CD1c-positive myeloid dendritic cell (primary cell): ENCODE data around the gene NLGN1.

Experiments
- DNase-seq: peaks from one replicate; pipeline ENCODE4 v3.0.0-alpha.2; 2016; ENCODE audit errors: extremely low spot score

NLGN1 gene

GRCh38 chr3:174275336-174275735 lies 877.8 kb downstream of the NLGN1 start:
- no peak for DNase-seq

- no peak for DNase-seq
These were observed 879.3 kb downstream of the NLGN1 start for GRCh38 chr3:174276826-174277225.

- DNase-seq = no peak
These were observed 880.5 kb downstream of the NLGN1 start for GRCh38 chr3:174278094-174278493.

GRCh38 chr3:174280186-174280585 lies 882.6 kb downstream of the NLGN1 start:
- no peak for DNase-seq

- DNase-seq = no peak
These were observed 887.8 kb downstream of the NLGN1 start for GRCh38 chr3:174285242-174285864.

- no peak for DNase-seq
These were observed 890.2 kb downstream of the NLGN1 start for GRCh38 chr3:174287705-174288104.

- DNase-seq = no peak
These were observed 897.1 kb downstream of the NLGN1 start for GRCh38 chr3:174294616-174295015.

- no peak for DNase-seq
These were observed 898.0 kb downstream of the NLGN1 start for GRCh38 chr3:174295306-174296092.

GRCh38 chr3:174302746-174303315 lies 905.3 kb downstream of the NLGN1 start:
- no peak for DNase-seq

GRCh38 chr3:174303907-174304560 lies 906.5 kb downstream of the NLGN1 start:
- DNase-seq = no peak

- peak; percentile 25 for DNase-seq
These were observed 911.2 kb downstream of the NLGN1 start for GRCh38 chr3:174308736-174309135.

- DNase-seq = no peak
These were observed 913.0 kb downstream of the NLGN1 start for GRCh38 chr3:174310475-174310983.

GRCh38 chr3:174315225-174315624 lies 917.7 kb downstream of the NLGN1 start:
- DNase-seq = no peak

- no peak for DNase-seq
These were observed 919.5 kb downstream of the NLGN1 start for GRCh38 chr3:174317005-174317404.

- no peak for DNase-seq
These were observed 920.6 kb downstream of the NLGN1 start for GRCh38 chr3:174318181-174318580.

GRCh38 chr3:174321548-174321947 lies 924.0 kb downstream of the NLGN1 start:
- DNase-seq = no peak

- no peak for DNase-seq
These were observed 925.2 kb downstream of the NLGN1 start for GRCh38 chr3:174322789-174323188.

- no peak for DNase-seq
These were observed 927.6 kb downstream of the NLGN1 start for GRCh38 chr3:174325171-174325570.

- no peak for DNase-seq
These were observed 928.5 kb downstream of the NLGN1 start for GRCh38 chr3:174325834-174326700.

GRCh38 chr3:174329321-174329720 lies 931.8 kb downstream of the NLGN1 start:
- DNase-seq = no peak

GRCh38 chr3:174330303-174330702 lies 932.8 kb downstream of the NLGN1 start:
- DNase-seq = no peak
